ENCODE data around the gene MYL12A. TPM values are rescaled to one million over a fixed set of nuclear protein-coding genes. Genes with fewer than 3 reads are reported as not detected.
A peak's percentile ranks its signal among the peaks of the same experiment; 100 is the strongest.

Gene MYL12A
- total and polyA plus RNA-seq, 2 of the 4 experiments (the other 2 are of a cell fraction) = 549 to 580 TPM

DNA sequence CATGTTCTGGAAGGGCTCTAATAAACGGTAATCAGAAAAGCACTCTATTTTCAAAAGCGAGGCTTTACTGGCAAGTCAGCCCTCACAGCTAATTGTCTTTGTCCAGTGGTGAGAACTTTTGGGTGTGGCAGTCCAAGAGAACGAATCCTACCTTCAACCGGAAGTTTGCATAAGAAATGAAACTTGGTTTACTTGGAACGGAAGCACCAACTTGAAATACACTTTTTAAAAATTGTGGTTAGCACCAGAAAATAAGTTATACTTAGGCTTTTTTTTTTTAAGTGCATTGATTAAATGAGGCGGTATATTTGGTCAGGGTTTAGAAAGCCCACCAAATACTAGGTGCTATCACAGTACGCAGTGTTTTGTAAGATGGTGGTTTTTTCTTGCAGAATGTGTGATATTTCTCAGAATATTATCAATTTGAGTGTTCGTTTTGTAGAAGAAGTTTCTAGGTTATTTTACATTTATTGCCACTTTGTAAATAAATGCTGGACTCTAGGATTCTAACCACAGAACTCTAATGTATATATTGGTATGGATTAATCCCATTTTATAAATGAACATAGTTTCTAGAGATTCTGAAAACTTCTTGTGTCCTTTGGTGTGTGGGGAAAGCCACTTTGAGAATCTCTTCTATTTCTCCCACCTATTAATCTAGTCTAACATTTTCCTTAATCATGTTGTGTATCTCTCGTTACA is 1.2 kb downstream of the MYL12A start:
- ChIA-PET CTCF (interaction anchor here (0.6 to 0.7 kb wide), 2 partner anchors 69 to 659 kb away, joined by 4 to 6 read pairs; no protein-coding TSS in a partner anchor), POLR2A (ENCODE audit: unreplicated experiment) (no interaction called here)
- Histone ChIP-seq H3K18ac (ENCODE audit: low read depth, low read length) (peak overlapping the region; percentile 100), H2AFZ (replicated peaks; ENCODE audit: low read length, poor library complexity) (no peak overlapping the region), H3K56ac (ENCODE audit: extremely low read depth, insufficient read depth, low read length) (peak overlapping the region; percentile 100), H2AK9ac (replicated peaks; ENCODE audit: low read depth, low read length, poor library complexity) (peak overlapping the region; percentile 95), H2BK20ac (ENCODE audit: low read depth, low read length) (no peak overlapping the region), H3K14ac (replicated peaks; ENCODE audit: low read depth, low read length) (peak overlapping the region; percentile 94), H3K9ac (ENCODE audit: low read depth, low read length) (peak overlapping the region; percentile 100), H3K23ac (ENCODE audit: low read depth, low read length) (peak overlapping the region; percentile 96; the same call in 1 of the 2 replicates), H3K36me3 (ENCODE audit: control insufficient read depth, insufficient read depth, low read length) (peaks cover 10% of the 10 kb centered on the region), H2AK5ac (ENCODE audit: low read depth, low read length) (peak overlapping the region; percentile 83; the same call in 1 of the 2 replicates), H3K27me3 (ENCODE audit: control insufficient read depth, insufficient read depth, low read length) (no peaks in the 10 kb centered on the region), H2BK15ac (ENCODE audit: low read depth, low read length) (peak overlapping the region; percentile 3; the same call in 1 of the 3 replicates), H3K9me1 (ENCODE audit: insufficient read depth, low read length) (no peaks in the 10 kb centered on the region), H3K79me1 (ENCODE audit: low read depth in 1 of 2, low read length in 2 of 2) (peaks cover 13 to 28% of the 10 kb centered on the region in 2 experiments; a peak in 3 of 4 replicates), H4K8ac (ENCODE audit: low read depth in 2 of 2, low read length in 2 of 2) (peak overlapping the region; percentile 81 to 98), H3K27ac (ENCODE audit: insufficient read depth, low read length) (peak overlapping the region; percentile 97), H2BK120ac (ENCODE audit: low read depth, low read length) (peak overlapping the region; percentile 70; the same call in 1 of the 2 replicates), H4K91ac (ENCODE audit: insufficient read depth, low read depth, low read length) (peak overlapping the region; percentile 59), H3K4me3 (ENCODE audit: insufficient read depth, low read depth, low read length) (peak overlapping the region; percentile 84), H3K9me3 (ENCODE audit: control insufficient read depth, insufficient read depth, low read length) (peaks cover 4% of the 10 kb centered on the region; the same call in 1 of the 2 replicates), H2BK5ac (ENCODE audit: low read depth, low read length, poor library complexity, severe bottlenecking) (peak overlapping the region; percentile 97), H3K4ac (ENCODE audit: low read depth, low read length) (peak overlapping the region; percentile 95), H4K5ac (ENCODE audit: low read depth, low read length) (peak overlapping the region; percentile 99), H3K4me2 (ENCODE audit: low read depth, low read length) (peak overlapping the region; percentile 90), H3K4me1 (ENCODE audit: control insufficient read depth, insufficient read depth, low read length) (peaks cover 7% of the 10 kb centered on the region; the same call in 1 of the 2 replicates), H4K20me1 (ENCODE audit: insufficient read depth, low read length) (peaks cover 27% of the 10 kb centered on the region)
- ATAC-seq (ENCODE audit: low read depth) = no peak
- BruUV-seq (replicated peaks) = TSS peak; percentile 64
- in situ Hi-C loops (cut with MboI; ENCODE audit: low sequenced_read_pairs) = loop anchor here (5.0 kb wide), 1 partner anchor 312 kb away; no protein-coding TSS in a partner anchor
- dilution Hi-C loops (cut with HindIII; ENCODE audit: low sequenced_read_pairs, unreplicated experiment) = no loop called here
- WGBS, 2 experiments (ENCODE audit: extremely low coverage in 2 of 2, insufficient read length in 1 of 2) = no CpG with 5 or more reads among the region's 9 CpGs
- peak; percentile 57 for DNase-seq
- intact Hi-C loops (cut with micrococcal nuclease) = loop anchor here (5.0 to 10.0 kb wide), 2 partner anchors 262 to 444 kb away; no protein-coding TSS in a partner anchor
- TF ChIP-seq BHLHE40 (IDR thresholded peaks at IDR 0.05; ENCODE audit: low read depth, low read length) = no peak
- no peak for TF ChIP-seq RAD21 (IDR thresholded peaks at IDR 0.05; ENCODE audit: low read length)
- TF ChIP-seq MAZ (IDR thresholded peaks at IDR 0.05; ENCODE audit: borderline replicate concordance, low read depth, low read length) = no peak
- no peak for TF ChIP-seq SMC3 (IDR thresholded peaks at IDR 0.05; ENCODE audit: low read depth, low read length)
- no peak for TF ChIP-seq CHD1 (IDR thresholded peaks at IDR 0.05; ENCODE audit: low read depth, low read length)
- no peak for TF ChIP-seq RFX5 (IDR thresholded peaks at IDR 0.05; ENCODE audit: low read depth, low read length)
- TF ChIP-seq FOS (IDR thresholded peaks at IDR 0.05; ENCODE audit: low read depth, low read length) = no peak
- TF ChIP-seq, protein P1, sequence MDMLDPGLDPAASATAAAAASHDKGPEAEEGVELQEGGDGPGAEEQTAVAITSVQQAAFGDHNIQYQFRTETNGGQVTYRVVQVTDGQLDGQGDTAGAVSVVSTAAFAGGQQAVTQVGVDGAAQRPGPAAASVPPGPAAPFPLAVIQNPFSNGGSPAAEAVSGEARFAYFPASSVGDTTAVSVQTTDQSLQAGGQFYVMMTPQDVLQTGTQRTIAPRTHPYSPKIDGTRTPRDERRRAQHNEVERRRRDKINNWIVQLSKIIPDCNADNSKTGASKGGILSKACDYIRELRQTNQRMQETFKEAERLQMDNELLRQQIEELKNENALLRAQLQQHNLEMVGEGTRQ (IDR thresholded peaks at IDR 0.05; ENCODE audit: low read depth, low read length) = no peak
- no peak for TF ChIP-seq NFE2L2 (IDR thresholded peaks at IDR 0.05; ENCODE audit: low read depth, low read length)
- no peak for TF ChIP-seq CEBPB (IDR thresholded peaks at IDR 0.05; ENCODE audit: low read depth, low read length)
- TF ChIP-seq MXI1 (IDR thresholded peaks at IDR 0.05; ENCODE audit: borderline replicate concordance, low read depth, low read length) = no peak
- no peak for TF ChIP-seq MAFK (IDR thresholded peaks at IDR 0.05; ENCODE audit: low read depth, low read length)
- TF ChIP-seq RCOR1 (IDR thresholded peaks at IDR 0.05; ENCODE audit: insufficient replicate concordance, low read length) = no peak
- no peak for TF ChIP-seq POLR2A (IDR thresholded peaks at IDR 0.05; ENCODE audit: low read depth, low read length)
- TF ChIP-seq, protein P2, sequence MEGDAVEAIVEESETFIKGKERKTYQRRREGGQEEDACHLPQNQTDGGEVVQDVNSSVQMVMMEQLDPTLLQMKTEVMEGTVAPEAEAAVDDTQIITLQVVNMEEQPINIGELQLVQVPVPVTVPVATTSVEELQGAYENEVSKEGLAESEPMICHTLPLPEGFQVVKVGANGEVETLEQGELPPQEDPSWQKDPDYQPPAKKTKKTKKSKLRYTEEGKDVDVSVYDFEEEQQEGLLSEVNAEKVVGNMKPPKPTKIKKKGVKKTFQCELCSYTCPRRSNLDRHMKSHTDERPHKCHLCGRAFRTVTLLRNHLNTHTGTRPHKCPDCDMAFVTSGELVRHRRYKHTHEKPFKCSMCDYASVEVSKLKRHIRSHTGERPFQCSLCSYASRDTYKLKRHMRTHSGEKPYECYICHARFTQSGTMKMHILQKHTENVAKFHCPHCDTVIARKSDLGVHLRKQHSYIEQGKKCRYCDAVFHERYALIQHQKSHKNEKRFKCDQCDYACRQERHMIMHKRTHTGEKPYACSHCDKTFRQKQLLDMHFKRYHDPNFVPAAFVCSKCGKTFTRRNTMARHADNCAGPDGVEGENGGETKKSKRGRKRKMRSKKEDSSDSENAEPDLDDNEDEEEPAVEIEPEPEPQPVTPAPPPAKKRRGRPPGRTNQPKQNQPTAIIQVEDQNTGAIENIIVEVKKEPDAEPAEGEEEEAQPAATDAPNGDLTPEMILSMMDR (conservative IDR thresholded peaks at IDR 0.05; ENCODE audit: low read depth, low read length) = no peak

Measured in IMR-90 (cell line).